AG09319 (cell line): Measurements from ENCODE around the gene STKLD1.
"Not testable (repeated sequence)": the region's sequence is repeated elsewhere in the genome, so short reads cannot be mapped to it uniquely, and the experiment has no call there.

Source experiments
- DNase-seq: peaks from one replicate; pipeline ENCODE4 v3.0.0-alpha.2; 2010; ENCODE audit warnings: low read depth; ENCODE audit errors: extremely low read depth
- CTCF ChIP-seq: IDR thresholded peaks from 2 replicates; pipeline ENCODE4 v1.5.1; 2011; ENCODE audit warnings: low read depth, mild to moderate bottlenecking, inconsistent platforms, low read length, moderate library complexity

STKLD1 gene

GRCh38 chr9:133372144-133372543 lies 4.0 kb upstream of the STKLD1 start:
- TF ChIP-seq CTCF = no peak
- DNase-seq = no peak

- no peak for TF ChIP-seq CTCF
- DNase-seq = no peak
Observed at GRCh38 chr9:133374612-133375115, 1.5 kb upstream of the STKLD1 start.

GRCh38 chr9:133375116-133375723 lies 946 bp upstream of the STKLD1 start:
- no peak for DNase-seq
- TF ChIP-seq CTCF = no peak

- DNase-seq = not testable (repeated sequence)
Observed at GRCh38 chr9:133377280-133377679, 1.1 kb downstream of the STKLD1 start.

- DNase-seq = no peak
- no peak for TF ChIP-seq CTCF
Observed at GRCh38 chr9:133377721-133378216, 1.6 kb downstream of the STKLD1 start.

GRCh38 chr9:133378408-133378962 lies 2.3 kb downstream of the STKLD1 start:
- no peak for TF ChIP-seq CTCF

GRCh38 chr9:133379153-133380086 lies 3.3 kb downstream of the STKLD1 start:
- no peak for DNase-seq
- TF ChIP-seq CTCF = no peak

More at GRCh38 chr9:133378408-133378962, 2.3 kb downstream of the STKLD1 start:
- DNase-seq = no peak
